Stimulated activated CD4-positive, alpha-beta T cell treated with anti-CD3 and anti-CD28 coated beads, Interleukin-12 subunit alpha, Interleukin-12 subunit beta, amount 100 ng/mL, for 24 hours (primary cell): ENCODE measurements around the gene ATXN7L1.
"Not testable (repeated sequence)": the region's sequence is repeated elsewhere in the genome, so short reads cannot be mapped to it uniquely, and the experiment has no call there.

Source experiments
- DNase-seq, 2 experiments: peaks; one replicate each; pipeline ENCODE4 v3.0.0-alpha.2; 2020; ENCODE audit warnings: low read depth in 2 of 2

Gene ATXN7L1

GRCh38 chr7:105744258-105744657, 132.1 kb downstream of the ATXN7L1 start:
- DNase-seq, result no peak

- no peak for DNase-seq
Observed at GRCh38 chr7:105743351-105744090, 132.9 kb downstream of the ATXN7L1 start.

- DNase-seq, result no peak
Observed at GRCh38 chr7:105742787-105743186, 133.6 kb downstream of the ATXN7L1 start.

DNA sequence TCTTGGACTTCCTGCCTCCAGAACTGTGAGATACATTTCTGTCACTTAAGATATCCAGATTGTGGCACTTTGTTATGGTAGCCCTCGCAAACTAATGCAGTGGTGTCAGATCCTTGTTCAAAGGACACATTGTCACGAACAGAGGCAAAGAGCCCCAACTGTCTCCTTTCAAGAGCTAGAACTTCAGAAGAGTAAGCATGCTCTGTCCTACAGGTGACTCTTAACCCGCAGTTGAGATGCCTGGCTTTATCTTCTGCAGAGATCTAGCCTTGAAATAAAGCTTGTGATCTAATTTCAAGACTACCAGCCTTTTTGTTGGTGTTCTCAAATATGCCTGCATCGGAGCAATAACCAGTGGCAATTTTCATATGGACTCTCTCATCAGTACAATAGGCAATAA, 134.4 kb downstream of the ATXN7L1 start:
- DNase-seq, result no peak

DNA sequence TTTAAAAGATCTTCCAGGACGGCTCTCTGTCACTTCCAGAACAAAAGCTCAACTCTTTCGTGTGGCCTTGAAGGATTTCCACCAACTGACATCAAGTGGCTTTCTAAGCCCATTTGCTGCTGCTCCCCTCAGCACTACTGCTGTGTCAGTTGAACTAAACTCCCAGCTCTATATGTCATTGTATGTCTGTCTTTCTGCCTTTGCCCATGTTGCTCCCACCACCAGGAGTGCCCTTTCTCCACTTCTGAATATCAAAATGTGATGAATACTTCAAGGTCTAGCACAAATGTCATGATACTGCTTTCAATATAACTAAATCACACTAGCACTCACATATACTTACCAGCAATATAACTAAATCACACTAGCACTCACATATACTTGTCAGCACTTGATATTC, 138.3 kb downstream of the ATXN7L1 start:
- no peak for DNase-seq

DNA sequence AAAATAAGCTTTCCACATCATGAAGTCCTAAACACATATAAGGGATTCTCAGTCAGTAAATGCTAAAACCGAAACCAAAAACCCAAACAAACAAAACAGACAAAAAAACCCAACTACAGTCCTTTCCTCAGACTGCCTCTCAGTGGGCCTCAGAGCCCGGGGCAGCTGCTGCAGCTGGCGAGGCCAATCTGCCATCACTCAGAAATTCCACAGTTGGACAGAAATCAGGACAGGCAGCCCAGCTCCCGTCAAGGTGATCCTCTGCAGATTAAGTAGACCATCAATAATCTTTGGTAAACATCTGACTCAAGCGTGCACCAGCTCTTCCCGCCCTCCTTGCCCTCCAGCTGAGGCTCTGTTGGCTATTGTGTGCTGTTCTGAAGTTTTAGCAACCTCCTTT, 142.2 kb downstream of the ATXN7L1 start:
- DNase-seq, result no peak

GRCh38 chr7:105731042-105731441, 145.4 kb downstream of the ATXN7L1 start:
- DNase-seq, result no peak

DNA sequence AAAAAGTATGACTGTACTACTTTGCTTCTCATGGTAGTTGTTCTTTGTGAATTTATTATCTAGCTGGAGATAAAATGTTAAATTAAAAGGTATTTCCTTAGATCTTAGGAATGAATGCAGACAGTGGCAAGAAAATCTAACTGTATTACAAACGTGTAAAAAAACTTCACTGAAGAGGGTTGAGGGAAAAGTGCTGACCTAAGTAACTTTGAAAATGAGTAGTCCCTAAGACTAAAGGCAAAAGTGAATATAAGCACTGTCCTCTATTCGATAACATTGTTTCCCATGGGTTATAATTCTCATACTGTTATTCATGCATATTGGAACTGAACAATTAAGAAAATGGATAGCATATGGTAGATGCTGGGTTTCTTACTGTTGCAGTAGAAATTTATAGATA, 148.4 kb downstream of the ATXN7L1 start:
- DNase-seq, result no peak

DNA sequence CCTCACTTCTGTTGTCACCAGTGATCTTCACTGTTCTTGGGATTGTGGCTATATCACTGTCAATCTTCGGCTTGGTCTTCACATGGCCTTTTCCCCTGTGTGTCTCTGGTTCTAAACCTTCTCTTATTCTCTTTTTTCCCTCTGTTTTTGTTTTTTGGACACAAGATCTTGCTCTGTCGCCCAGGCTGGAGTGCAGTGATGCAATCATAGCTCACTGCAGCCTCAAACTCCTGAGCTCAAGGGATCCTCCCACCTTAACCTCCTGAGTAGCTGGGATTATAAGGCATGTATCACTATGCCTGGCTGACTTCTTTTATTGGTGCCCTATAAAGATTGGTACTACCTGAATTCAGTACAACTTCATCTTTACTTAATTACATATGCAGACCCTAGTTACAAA, 151.7 kb downstream of the ATXN7L1 start:
- DNase-seq, result no peak

DNA sequence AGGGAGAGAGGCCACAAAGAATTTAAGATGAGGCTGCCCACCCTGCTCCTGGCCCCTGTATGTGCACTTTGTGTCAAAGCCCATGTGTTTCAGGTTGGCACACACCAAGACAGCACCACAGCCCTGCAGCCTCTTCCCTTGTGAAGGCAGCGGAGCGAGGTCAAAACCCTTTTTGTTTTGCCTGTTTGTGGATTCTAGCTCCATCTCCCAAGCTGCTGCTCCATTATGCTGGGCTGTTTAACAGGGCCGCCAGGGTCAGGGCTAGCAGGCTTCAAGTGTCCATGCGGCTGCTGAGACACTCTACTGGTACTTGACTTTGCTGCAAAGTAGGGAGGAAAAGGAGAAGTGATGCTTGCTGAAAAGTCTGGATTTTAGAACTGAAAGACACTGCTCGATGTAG, 152.8 kb downstream of the ATXN7L1 start:
- DNase-seq, result no peak

DNA sequence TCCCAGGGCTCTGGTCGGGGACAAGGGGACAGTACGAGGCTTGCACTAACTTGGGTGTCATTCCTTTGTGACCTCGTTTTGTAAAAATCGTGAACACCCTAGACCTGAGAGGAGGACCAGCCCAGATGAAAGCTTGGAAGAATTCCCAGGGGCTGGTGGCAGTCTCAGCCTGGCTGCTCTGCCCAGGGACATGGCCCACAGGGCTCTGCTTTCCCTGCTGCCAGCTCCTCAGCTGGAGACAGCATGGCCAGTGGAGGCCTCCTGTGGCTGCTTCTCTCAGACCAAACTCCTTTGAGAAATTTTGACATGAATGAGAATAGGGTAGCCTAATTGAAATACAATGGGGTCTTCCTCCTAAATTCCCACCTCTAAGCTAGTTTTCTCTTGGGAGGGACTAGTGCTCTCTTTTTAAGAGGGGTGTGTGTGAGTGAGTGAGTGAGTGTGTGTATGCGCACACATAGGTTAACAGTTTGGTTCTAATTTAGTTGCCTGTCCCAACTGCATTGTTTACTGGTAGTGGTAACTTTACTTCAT, 154.8 kb downstream of the ATXN7L1 start:
- DNase-seq, result no peak

DNA sequence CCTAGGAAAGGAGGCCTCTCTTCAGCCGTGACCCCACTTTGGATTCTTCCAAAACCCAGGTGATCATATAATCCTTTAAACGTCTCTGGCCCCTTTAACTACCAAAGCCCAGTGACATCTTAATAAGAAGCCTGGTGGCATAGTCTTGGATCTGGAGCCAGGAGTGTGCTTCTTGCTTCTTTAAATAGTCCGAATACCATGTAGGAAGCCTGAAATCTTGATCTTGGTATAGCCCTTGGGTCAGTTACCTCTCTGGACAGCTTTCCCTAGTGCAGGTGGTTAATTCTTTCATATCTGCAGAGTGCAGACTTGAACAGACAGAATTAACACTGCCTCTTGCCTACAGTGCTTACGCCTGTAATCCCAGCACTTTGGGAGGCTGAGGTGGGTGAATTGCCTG, 156.5 kb downstream of the ATXN7L1 start:
- DNase-seq, result no peak

- no peak for DNase-seq
Observed at GRCh38 chr7:105719395-105719794, 157.0 kb downstream of the ATXN7L1 start.

GRCh38 chr7:105718511-105718925, 157.9 kb downstream of the ATXN7L1 start:
- no peak for DNase-seq

GRCh38 chr7:105715528-105715927, 160.9 kb downstream of the ATXN7L1 start:
- no peak for DNase-seq

DNA sequence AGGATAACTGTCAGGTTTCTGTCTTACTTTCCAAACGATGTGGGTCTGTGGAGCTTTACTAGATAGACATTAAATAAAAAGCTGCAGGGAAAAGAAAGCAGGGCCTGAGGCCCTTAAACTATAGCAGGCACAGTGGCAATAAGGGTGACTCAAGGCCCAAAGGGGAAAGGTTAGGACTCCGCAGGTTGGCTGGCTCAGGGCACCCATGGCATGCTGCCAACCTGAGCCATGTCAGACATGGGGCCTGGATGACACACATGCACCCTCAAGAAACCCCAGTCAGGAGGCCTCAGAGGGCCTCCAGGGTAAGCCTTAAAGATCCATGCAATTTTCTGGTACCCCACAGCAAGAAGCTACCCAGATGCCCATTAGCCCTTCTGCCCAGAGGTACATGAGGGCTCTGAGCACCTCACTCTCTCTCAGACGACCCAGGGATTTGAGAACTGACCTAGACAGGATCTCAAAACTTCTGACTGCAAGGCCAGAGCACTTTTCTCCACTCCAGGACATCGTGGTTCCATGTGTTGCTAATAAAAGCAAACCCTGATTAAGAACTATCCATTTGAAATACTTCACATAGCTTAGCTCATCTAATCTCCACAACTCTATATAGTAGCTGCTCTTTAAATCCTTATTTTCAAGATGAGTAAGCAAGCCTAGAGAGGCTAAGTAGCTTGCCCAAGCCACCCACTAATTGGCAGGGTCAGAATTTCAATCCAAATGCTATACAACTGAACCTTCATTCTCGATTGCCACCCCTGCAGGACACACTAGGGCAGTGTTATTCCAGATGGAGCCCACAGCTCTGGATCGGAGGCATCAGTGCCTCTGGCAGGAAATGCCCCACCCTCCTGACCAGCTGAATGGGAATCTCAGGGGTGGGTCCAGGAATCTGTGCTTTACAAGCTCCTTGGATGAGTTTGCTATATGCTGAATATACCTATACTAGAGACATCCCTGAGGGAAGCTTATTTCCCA, 162.6 kb downstream of the ATXN7L1 start:
- no peak for DNase-seq

DNA sequence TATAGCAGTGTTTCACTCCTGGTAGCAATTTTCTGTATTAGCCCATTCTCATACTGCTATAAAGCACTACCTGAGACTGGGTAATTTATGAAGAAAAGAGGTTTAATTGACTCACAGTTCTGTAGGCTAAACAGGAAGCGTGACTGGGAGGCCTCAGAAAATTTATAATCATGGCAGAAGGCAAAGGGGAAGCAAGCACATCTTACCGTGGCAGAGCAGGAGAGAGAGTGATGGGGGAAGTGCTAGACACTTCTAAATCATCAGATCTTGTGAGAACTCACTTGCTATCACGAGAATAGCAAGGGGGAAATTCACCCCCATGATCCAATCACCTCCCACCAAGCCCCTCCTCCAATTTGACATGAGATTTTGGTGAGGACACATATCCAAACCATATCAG, 163.5 kb downstream of the ATXN7L1 start:
- no peak for DNase-seq

DNA sequence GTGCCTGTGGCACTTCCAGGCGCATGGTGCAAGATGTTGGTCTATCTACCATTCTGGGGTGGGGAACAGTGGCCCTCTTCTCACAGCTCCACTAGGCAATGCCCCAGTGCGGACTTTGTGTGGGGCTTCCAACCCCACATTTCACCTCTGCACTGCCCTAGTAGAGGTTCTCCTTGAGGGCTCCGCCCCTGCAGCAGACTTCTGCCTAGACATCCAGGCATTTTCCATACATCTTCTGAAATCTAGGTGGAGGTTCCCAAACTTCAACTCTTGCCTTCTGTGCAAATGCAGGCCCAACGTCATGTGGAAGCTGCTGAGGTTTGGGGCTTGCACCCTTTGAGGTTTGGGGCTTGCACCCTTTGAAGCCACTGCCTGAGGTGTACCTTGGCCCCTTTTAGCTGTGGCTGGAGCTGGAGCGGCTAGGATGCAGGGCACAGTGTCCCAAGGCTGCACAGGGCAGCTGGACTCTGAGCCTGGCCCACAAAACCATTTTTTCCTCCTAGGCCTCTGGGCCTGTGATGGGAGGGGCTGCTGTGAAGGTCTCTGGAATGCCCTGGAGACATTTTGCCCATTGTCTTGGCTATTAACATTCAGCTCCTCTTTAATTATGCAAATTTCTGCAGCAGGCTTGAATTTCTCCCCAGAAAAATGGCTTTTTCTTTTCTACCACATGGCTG, 164.5 kb downstream of the ATXN7L1 start:
- DNase-seq, result no peak

- DNase-seq, result not testable (repeated sequence)
Observed at GRCh38 chr7:105710720-105711119, 165.7 kb downstream of the ATXN7L1 start.

DNA sequence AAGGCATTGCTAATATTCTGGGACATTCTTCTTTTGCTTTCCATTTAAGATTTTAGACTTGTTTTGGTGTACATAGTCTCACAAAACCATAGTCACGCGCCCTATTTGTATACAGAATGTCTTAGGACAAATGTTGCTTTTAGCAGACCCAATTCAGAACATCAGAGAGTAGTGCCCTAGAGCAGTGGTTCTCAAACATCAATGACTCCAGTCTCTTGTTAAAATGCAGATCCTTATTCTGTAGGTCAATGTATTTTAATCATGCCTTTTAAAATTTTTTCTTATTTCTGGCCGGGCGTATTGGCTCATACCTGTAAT, 167.7 kb downstream of the ATXN7L1 start:
- no peak for DNase-seq

- no peak for DNase-seq
Observed at GRCh38 chr7:105707967-105708762, 168.2 kb downstream of the ATXN7L1 start.
